ENCODE results near the gene PARS2. TPM values are rescaled to one million over a fixed set of nuclear protein-coding genes. Genes with fewer than 3 reads are reported as not detected.
"Not testable (repeated sequence)": the region's sequence is repeated elsewhere in the genome, so short reads cannot be mapped to it uniquely, and the experiment has no call there.

Gene PARS2
- total RNA-seq, 2 experiments from 2014 or later = 3.9 to 4.3 TPM

DNA sequence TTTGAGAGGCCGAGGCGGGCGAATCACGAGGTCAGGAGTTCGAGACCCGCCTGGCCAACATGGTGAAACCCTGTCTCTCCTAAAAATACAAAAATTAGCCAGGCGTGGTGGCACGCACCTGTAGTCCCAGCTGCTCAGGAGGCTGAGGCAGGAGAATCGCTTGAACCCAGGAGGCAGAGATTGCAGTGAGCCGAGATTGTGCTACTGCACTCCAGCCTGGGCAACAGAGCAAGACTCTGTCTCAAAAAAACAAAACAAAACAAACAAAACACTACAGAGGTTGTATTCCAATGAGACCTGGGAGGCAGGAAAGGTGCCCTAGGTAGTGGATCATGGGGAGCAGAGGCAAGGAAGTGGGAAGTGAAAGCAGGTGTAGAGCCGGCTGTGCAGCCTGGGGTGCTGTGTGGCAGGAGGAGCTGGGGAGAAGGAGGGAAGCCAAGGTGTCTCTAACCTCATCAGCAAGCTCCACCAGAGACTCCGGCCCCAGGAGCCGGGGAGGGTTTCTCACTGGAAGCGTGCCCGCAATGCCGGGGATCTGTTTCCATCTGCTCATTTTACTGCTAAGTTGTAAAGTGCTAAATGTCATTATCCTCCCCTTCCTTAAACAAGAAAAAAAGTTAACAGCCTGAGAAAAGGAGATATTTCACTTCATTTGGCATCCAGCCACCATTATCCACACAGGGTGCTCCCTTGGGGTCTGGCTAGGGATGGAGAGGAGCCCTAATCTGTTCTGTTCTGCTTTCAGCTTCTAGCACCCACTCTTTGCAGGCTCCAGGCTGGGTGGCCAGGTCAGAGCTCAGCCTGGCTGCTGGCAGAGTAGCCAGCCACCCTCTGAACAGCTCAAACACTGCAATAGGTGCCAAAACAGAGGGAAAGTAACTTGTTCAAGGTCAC, 11.8 kb upstream of the PARS2 start:
- POLR2A ChIA-PET; H3K36me3 Mint-ChIP-seq; H3K9me3 Mint-ChIP-seq; H3K27ac Mint-ChIP-seq; H3K4me3 Mint-ChIP-seq; H3K4me1 Mint-ChIP-seq; DNase-seq; H3K27me3 Mint-ChIP-seq; ATAC-seq (ENCODE audit: low read depth): not testable (repeated sequence)

DNA sequence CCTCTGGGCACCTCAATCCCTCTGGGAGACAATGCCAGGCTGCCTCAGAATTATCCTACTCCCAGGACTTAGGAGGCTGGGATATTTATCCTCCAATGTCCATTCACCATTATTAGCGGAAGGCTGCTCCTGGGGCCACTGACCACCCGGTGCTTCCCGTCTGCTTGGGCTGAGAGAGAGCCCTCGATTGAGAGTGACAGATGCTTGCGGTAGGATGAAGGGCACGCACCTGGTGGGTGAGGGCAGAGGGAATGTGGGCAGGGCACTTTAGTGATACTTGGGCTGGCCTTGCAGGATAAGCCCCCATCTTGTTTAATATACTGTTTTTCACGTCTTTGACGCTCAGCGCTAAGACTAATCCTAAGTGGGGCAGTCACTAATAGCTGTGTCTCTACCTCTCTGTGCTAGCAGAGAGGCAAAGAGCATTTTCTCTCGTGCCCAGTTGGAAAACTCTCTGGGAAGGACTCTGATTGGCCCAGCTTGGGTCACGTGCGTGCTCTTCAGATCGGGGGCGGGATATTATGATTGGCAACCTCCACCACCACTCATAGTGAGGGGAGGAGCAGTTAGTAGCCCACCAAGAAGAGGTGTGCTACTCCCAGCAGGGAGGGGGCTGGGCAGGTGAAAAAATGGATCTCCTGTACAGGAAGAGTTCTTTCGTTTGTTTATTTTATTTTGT, 10.6 kb upstream of the PARS2 start:
- DNase-seq (no peak), ATAC-seq (ENCODE audit: low read depth) (no peak)
- no peak overlapping the region for H3K27ac Mint-ChIP-seq
- H3K9me3 Mint-ChIP-seq = no peaks in the 10 kb centered on the region
- H3K27me3 Mint-ChIP-seq = no peaks in the 10 kb centered on the region
- H3K4me1 Mint-ChIP-seq = peaks cover 6% of the 10 kb centered on the region
- no peak overlapping the region for H3K4me3 Mint-ChIP-seq
- no peaks in the 10 kb centered on the region for H3K36me3 Mint-ChIP-seq
- POLR2A ChIA-PET = no interaction called here

DNA sequence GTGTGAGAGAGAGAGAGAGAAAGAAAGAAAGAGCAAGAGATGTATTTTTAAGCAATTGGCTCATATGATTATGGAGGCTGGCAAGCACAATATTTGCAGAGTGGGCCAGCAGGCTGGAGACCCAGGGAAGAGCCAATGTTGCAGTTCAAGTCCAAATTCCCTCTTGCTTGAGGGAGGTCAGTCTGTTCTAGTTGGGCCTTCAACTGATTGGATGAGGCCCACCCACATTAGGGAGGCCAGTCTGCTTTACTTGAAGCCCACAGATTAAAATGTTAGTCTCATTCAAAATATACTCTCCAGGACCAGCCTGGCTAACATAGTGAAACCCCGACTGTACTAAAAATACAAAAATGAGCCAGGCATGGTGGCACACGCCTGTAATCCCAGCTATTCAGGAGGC, 8.6 kb upstream of the PARS2 start:
- no peaks in the 10 kb centered on the region for H3K4me1 Mint-ChIP-seq
- H3K9me3 Mint-ChIP-seq = no peaks in the 10 kb centered on the region
- no peak overlapping the region for H3K4me3 Mint-ChIP-seq
- H3K27ac Mint-ChIP-seq = no peak overlapping the region
- POLR2A ChIA-PET = interaction anchor here (0.8 kb wide), 1 partner anchor 8 kb away, joined by 3 read pairs; no protein-coding TSS in a partner anchor
- no peaks in the 10 kb centered on the region for H3K36me3 Mint-ChIP-seq
- DNase-seq = no peak
- peaks cover 2% of the 10 kb centered on the region for H3K27me3 Mint-ChIP-seq
- ATAC-seq (ENCODE audit: low read depth) = no peak

DNA sequence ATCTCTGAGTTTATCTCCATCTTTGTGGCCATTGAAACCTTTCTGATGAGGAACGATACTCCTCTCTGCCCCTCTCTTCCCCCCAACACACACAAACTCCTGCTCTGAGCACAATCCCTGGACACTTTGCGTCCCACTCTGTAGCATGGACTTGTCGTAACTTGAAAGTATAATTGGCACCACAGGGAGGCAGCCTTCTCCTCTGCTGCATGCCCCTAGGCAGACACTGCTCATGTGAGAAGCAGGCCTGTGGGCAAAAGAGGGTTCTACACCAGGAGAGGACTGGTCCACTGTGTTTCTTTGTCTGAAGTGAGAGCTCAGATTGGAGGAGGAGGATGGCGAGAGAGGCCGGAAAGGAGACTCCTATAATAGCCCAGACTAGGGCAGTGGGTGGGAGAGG, 3.8 kb upstream of the PARS2 start:
- POLR2A ChIA-PET = no interaction called here
- no peak for ATAC-seq (ENCODE audit: low read depth)
- H3K36me3 Mint-ChIP-seq = no peaks in the 10 kb centered on the region
- no peak overlapping the region for H3K27ac Mint-ChIP-seq
- H3K4me1 Mint-ChIP-seq = peaks cover 9% of the 10 kb centered on the region
- peaks cover 2% of the 10 kb centered on the region for H3K27me3 Mint-ChIP-seq
- H3K4me3 Mint-ChIP-seq = no peak overlapping the region
- no peaks in the 10 kb centered on the region for H3K9me3 Mint-ChIP-seq
- no peak for DNase-seq

DNA sequence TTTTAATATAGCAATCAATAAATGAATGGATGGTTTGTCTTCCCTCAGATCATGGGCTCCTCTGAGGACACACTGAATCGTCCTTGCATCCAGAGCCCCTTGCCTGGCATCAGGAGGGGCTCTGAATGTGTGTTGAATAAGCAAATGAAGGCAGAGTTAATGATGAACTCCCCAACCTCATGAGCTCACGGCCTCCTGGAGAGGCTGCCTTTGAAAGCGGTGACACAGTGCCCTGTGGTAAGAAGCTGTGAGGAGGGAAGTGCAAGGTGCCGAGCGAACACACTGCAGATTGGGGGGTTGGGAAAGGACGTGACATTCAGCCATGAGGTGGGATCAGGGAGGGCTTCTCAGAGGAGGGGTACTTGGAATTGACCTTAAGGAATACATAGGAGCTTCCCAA, 3.2 kb upstream of the PARS2 start:
- Mint-ChIP-seq H3K4me1 (peaks cover 12% of the 10 kb centered on the region), H3K27ac (no peak overlapping the region), H3K9me3 (no peaks in the 10 kb centered on the region), H3K27me3 (peaks cover 2% of the 10 kb centered on the region), H3K4me3 (no peak overlapping the region), H3K36me3 (no peaks in the 10 kb centered on the region)
- ATAC-seq (ENCODE audit: low read depth) (no peak), DNase-seq (no peak)
- POLR2A ChIA-PET = interaction anchor here (1.2 kb wide), 1 partner anchor 33 kb away, joined by 3 read pairs; the partner anchor contains the start of gene TTC22

DNA sequence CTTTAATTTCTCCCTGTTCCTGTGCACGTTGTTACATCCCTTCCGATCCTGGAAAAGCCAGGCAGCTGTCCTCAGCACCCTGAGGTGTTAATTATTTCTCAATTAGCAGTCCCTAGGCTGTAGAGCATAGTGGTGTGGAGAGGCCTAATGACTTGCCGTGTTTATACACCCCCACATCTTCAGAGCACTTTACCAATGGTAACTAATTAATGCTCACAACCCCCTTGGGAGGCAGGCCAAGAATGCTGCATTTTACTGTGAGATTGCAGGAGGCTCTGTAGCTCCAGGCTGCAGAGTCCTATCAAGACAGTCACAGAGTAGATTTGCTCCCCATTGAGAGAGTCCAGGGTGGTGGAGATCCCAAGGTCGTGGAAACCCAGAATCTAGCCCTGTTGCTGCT, 2.4 kb upstream of the PARS2 start:
- DNase-seq (no peak), ATAC-seq (ENCODE audit: low read depth) (no peak)
- Mint-ChIP-seq H3K9me3 (no peaks in the 10 kb centered on the region), H3K36me3 (no peaks in the 10 kb centered on the region), H3K4me3 (no peak overlapping the region), H3K27me3 (peaks cover 2% of the 10 kb centered on the region), H3K27ac (no peak overlapping the region), H3K4me1 (peaks cover 12% of the 10 kb centered on the region)
- POLR2A ChIA-PET = interaction anchor here (1.2 kb wide), 1 partner anchor 34 kb away, joined by 3 read pairs; the partner anchor contains the start of gene TTC22

DNA sequence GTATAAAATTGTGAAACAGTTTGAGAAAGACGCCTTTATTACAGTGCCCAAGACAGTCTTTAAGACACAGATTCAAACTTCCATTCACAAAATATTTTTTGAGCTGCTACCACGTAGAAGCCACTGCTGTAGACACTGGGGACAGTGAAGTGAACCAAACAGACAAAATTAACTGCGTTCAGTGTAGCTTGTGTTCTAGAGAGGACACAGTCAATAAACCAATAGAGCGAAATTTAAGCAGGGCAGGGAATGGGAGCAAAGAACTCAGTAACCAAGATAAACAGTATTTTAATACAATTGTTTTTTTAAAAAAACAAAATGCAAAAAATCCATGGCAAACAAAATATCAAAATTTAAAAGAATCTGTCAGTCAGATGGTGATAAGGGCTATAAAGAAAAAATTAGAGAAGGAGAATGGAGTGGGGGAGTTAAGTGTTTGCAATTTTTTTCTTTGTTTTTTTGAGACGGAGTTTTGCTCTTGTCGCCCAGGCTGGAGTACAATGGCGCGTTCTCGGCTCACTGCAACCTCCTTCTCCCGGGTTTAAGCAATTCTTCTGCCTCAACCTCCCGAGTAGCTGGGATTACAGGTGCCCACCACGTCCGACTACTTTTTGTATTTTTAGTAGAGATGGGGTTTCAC, 719 bp upstream of the PARS2 start:
- no peaks in the 10 kb centered on the region for H3K36me3 Mint-ChIP-seq
- ATAC-seq (ENCODE audit: low read depth) (peak; percentile 25), DNase-seq (no peak)
- H3K27ac Mint-ChIP-seq = peak overlapping the region; percentile 28
- peaks cover 2% of the 10 kb centered on the region for H3K27me3 Mint-ChIP-seq
- H3K4me1 Mint-ChIP-seq = peaks cover 12% of the 10 kb centered on the region
- H3K9me3 Mint-ChIP-seq = no peaks in the 10 kb centered on the region
- POLR2A ChIA-PET = interaction anchor here (1.4 kb wide), 1 partner anchor 36 kb away, joined by 4 read pairs; the partner anchor contains the start of gene TTC22
- H3K4me3 Mint-ChIP-seq = peak overlapping the region; percentile 96

DNA sequence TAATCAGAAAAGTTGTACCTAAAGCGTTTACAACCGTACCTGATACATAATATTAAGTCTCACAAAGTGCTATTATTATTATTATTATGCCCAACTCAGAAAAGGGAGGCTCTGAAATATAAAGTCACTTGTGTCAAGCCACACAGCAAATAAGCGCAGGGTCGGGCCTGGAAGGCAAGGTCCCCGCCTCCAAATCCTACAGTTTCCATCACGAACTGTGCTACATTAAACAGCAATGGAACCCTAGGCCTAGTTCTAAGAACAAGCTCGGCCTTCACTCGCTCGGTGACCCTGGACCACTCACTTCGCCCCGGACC, 549 bp downstream of the PARS2 start:
- Mint-ChIP-seq H3K4me3 (peak overlapping the region; percentile 96), H3K4me1 (peaks cover 12% of the 10 kb centered on the region), H3K36me3 (no peaks in the 10 kb centered on the region), H3K27ac (peak overlapping the region; percentile 87), H3K9me3 (no peaks in the 10 kb centered on the region), H3K27me3 (peaks cover 2% of the 10 kb centered on the region)
- DNase-seq (no peak), ATAC-seq (ENCODE audit: low read depth) (no peak)
- POLR2A ChIA-PET = no interaction called here

DNA sequence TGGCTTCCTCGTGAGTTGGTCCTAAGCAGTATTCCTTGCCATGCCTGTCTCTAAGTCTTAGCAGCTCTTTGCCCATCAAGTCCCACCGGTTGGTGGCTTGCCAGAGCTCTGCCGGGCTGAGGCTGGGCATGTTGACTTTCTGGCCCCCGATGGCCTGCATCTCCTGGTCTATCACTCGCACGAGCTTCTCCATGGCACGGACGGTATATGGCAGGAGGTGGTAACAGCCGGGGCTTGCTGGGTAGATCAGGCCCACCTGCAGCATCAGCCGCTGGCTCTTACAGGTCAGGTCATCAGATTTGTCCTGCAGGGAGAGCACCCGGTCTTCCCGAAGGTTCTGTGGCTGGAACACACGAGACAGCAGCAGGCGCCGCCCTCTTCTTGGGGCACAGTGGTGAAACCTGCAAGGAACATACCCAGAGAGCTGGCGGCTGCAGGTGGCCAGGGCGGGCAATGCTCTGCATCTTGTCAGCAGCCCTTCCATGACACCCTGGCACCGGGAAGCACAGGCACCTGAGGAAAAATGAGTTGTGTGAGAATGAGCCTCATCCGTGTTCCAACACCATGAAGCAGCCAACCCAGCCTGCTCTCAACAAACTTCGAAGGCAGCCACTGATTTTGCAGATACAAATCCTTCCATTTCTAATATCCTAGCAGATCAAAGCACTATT, 5.5 kb downstream of the PARS2 start:
- Mint-ChIP-seq H3K27me3 (no peaks in the 10 kb centered on the region), H3K27ac (no peak overlapping the region), H3K4me3 (no peak overlapping the region), H3K36me3 (no peaks in the 10 kb centered on the region), H3K4me1 (peaks cover 7% of the 10 kb centered on the region), H3K9me3 (no peaks in the 10 kb centered on the region)
- DNase-seq = no peak
- no peak for ATAC-seq (ENCODE audit: low read depth)
- POLR2A ChIA-PET = no interaction called here

DNA sequence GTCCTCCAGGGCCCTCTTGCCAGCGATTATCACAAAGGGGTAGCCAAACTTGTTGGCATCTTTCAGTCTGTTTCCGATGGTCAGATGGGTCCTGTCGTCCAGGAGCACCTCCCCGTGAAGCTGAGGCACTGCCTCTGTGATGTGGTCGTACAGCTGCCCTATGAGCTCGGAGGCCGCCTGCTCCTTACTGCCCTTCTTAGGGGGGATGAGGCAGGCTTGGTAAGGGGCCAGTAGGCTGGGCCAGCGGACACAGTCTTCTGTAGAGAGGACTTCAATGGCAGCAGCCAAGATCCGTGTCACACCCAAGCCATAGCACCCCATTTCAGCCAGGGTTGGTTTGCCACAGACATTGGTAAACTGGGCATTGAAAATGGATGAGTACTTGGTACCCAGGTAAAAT, 6.5 kb downstream of the PARS2 start:
- POLR2A ChIA-PET = no interaction called here
- H3K27ac Mint-ChIP-seq = no peak overlapping the region
- DNase-seq = no peak
- H3K27me3 Mint-ChIP-seq = no peaks in the 10 kb centered on the region
- H3K36me3 Mint-ChIP-seq = no peaks in the 10 kb centered on the region
- H3K4me1 Mint-ChIP-seq = peaks cover under 1% of the 10 kb centered on the region
- no peak overlapping the region for H3K4me3 Mint-ChIP-seq
- no peak for ATAC-seq (ENCODE audit: low read depth)
- H3K9me3 Mint-ChIP-seq = no peaks in the 10 kb centered on the region

DNA sequence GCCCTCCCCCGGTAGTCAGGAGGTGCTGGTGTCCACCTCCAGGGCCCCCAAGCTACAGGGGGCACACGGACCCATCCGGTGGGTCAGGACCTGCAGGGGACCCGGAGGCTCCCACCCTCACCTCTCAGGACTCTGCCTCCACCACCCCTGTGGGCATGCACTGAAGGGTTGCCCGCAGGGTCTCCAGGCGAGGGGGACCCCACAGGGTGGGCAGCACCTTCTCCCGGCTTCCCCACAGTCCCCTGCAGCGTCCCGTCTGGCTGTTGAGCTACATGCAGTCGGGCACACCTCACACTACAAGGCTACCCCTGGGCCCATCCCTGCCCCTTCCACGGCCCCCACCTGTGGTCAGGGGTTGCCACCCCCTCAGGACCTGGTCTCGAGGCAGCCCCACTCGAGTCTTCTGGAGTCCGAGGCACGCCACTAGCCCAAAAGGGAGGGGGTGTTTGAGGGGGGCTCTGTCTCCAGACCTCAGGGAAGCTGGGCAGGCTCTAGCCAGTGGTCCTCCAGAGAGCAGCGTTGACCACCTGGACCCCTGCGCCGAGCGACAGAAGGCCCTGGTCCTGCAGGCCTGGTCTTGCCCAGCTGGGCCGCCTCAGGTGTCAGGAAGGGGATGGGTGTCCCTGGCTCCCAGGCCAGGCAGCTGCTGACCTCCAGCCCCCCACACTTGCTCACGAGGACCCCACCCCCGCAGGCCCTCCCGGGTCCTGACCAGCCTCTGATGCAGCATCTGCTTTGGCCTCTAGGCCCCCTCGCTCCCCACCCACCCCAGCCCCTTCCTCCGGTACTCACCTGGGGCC, 9.6 kb downstream of the PARS2 start:
- no peak overlapping the region for H3K4me3 Mint-ChIP-seq
- ATAC-seq (ENCODE audit: low read depth) = no peak
- POLR2A ChIA-PET = no interaction called here
- H3K9me3 Mint-ChIP-seq = no peaks in the 10 kb centered on the region
- peaks cover 1% of the 10 kb centered on the region for H3K27me3 Mint-ChIP-seq
- H3K36me3 Mint-ChIP-seq = no peaks in the 10 kb centered on the region
- DNase-seq = no peak
- H3K27ac Mint-ChIP-seq = no peak overlapping the region
- no peaks in the 10 kb centered on the region for H3K4me1 Mint-ChIP-seq

DNA sequence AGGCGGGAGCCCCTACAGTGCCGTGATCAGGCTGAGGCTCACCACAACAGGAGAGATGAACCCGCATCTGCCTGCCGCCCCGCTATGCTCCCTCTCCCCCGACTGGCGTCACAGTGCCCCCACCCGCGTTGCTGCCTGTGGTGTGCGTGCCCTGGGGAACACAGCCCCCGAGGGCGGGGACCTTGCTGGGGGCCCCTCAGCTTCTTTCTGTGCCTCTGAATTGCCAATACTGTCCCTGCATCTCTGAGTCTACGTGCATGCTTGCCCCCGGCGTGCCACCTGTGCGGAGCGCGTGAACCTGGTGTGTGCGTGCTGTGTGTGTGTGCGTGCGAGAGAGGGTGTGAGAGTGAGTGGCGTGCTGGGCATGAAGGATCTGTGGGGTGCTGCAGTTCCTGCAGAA, 10.3 kb downstream of the PARS2 start:
- Mint-ChIP-seq H3K36me3 (no peaks in the 10 kb centered on the region), H3K27me3 (peaks cover 2% of the 10 kb centered on the region), H3K27ac (no peak overlapping the region), H3K4me3 (no peak overlapping the region), H3K4me1 (no peaks in the 10 kb centered on the region), H3K9me3 (no peaks in the 10 kb centered on the region)
- no peak for DNase-seq
- no peak for ATAC-seq (ENCODE audit: low read depth)
- POLR2A ChIA-PET = no interaction called here

DNA sequence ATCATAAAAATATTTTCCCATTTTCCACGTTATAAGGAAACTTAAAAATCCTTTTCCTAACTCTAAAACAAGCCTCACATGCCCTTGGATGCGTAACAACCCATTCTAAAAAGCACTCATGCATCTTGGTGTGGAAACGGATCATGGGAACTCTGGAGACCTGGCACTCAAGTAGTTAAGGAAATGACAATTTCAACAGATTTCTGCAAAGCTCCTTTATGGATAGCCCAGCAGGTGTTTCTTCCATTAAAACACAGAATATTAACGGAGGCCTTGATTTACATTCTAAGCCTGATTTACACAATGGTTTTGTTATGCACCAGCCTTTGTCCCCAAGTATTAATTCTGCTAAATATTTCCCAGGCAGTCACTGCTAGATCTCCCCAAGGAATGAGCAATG, 12.9 kb downstream of the PARS2 start:
- no peaks in the 10 kb centered on the region for H3K9me3 Mint-ChIP-seq
- no peak for ATAC-seq (ENCODE audit: low read depth)
- POLR2A ChIA-PET = no interaction called here
- no peak overlapping the region for H3K27ac Mint-ChIP-seq
- peaks cover 2% of the 10 kb centered on the region for H3K27me3 Mint-ChIP-seq
- no peak overlapping the region for H3K4me3 Mint-ChIP-seq
- H3K36me3 Mint-ChIP-seq = no peaks in the 10 kb centered on the region
- H3K4me1 Mint-ChIP-seq = no peaks in the 10 kb centered on the region
- no peak for DNase-seq

All from activated naive CD8-positive, alpha-beta T cell treated with anti-CD3 and anti-CD28 coated beads, Interleukin-2, amount 10 ng/mL, durations not matched to agents 7 days and 5 days (primary cell).